OCI-M1 (cell line): Measurements from ENCODE around the gene CLASP1.
A peak's percentile ranks its signal among the peaks of the same experiment; 100 is the strongest.
"Not testable (repeated sequence)": the region's sequence is repeated elsewhere in the genome, so short reads cannot be mapped to it uniquely, and the experiment has no call there.

Experiments used
- DNase-seq: peaks from one replicate; lab custom pipeline; 2025; lab: John Stamatoyannopoulos, UW

Gene CLASP1

DNA sequence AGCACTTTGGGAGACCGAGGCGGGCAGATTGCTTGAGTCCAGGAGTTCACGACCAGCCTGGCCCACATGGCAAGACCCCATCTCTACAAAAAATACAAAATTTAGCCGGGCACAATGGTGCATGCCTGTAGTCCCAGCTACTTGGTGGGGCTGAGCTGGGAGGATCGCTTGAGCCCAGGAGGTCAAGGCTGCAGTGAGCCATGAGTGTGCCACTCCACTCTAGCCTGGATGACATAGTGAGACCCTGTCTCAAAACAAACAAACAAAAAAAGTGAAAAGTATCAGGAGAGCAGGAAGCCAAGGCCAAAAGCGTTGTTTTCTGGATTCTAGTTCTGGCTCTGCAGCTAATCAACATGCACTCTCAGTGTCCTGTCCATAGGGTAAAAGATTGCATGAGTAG is 10.7 kb upstream of the CLASP1 start:
- no peak for DNase-seq

DNA sequence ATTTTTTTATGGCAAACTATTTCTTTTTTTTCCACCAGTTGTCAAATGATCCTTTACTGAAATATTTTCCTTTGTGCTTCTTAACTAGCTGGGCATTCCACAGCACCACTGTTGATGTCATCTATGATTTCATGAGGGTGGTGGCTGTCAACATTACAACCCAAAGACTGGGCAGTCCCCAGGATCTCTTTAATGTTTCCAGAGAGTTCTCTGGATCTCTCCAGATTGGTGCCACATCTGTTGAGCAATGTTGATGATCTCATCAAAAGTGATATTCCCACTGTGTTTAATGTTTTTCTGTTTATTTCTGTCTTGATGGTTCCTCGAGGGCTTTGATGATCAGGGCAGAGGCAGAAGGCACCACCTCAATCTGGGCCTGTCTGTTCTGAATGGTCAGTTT is 9.1 kb upstream of the CLASP1 start:
- DNase-seq, result not testable (repeated sequence)

DNA sequence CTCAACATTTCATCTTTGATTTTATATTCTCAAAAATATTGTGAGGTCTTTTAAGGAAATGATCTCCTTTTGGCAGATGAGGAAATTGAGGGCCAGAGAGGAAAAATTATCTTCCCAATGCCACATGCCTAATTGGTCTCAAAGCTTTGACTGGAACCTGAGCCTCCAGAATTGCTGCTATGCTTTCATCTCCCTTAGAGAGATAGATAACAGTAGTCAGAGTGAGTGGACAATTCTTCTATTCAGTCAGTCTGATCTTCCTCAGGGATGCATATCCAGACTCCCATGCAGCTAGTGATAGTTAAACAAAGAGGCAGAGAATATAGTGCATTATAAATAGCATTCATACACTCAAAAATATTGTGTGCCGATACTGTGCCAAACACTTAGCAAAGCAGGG is 3.8 kb upstream of the CLASP1 start:
- DNase-seq, result no peak

DNA sequence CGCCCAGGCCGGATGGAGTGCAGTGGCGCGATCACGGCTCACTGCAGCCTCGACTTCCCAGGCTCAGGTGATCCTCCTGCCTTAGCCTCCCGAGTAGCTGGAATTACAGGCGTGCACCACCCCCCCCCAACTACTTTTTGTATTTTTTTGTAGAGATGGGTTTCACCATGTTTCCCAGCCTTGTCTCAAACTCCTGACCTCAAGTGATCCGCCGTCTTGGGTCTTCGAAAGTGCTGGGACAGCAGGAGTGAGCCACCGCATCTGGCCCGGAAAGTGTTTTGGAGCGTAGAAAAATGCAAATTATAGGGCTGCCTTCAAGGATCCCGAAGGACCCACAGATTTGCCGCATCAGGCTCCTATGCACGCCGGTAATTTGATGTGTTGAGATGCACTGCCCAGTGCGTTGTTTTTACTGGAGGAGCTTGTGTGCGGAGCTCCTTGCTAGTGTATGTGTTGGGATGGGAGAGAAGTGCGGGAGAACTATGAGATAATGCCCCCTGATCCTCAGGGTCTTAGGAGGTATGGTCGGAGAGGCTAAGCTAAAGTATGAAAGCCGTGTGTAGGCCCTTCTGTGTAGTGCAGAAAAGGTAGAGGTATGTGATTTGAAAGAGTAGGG is 1.2 kb upstream of the CLASP1 start:
- peak; percentile 47 for DNase-seq

DNA sequence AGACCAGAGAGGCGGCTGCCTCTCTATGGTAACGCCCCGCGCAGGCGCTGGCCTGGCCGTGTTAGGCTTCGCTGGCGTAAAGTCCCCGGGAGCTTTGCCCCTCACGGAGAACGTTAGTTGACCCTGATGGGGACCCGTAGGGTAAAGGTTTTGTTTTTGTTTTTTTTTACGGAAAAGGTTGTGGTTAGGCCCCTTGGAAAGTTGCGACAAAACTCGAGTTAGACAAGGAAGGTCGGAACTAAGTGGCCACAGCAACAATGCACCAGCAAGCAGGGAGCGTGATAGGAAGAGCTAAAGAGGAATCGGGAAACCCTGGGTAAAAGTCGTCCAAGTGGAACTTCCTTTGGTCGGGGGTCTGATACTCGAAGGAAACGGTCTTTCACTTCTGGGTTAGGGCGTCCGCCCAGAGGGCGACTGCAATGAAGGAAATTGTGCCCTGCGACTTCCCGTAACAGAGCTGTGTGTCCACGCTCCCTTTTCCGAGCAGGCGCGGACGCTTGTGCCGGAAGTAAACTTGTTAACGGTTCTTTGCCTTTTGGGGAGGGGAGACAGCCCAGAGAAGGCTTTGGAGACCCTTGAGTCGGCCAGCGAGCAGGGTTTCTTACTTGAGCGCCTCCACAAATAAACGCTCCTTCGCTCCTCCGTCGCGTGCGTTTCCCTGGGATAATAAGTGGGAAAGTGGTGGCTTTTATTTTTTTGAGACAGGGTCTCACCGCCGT is 493 bp upstream of the CLASP1 start:
- peak; percentile 98 for DNase-seq

DNA sequence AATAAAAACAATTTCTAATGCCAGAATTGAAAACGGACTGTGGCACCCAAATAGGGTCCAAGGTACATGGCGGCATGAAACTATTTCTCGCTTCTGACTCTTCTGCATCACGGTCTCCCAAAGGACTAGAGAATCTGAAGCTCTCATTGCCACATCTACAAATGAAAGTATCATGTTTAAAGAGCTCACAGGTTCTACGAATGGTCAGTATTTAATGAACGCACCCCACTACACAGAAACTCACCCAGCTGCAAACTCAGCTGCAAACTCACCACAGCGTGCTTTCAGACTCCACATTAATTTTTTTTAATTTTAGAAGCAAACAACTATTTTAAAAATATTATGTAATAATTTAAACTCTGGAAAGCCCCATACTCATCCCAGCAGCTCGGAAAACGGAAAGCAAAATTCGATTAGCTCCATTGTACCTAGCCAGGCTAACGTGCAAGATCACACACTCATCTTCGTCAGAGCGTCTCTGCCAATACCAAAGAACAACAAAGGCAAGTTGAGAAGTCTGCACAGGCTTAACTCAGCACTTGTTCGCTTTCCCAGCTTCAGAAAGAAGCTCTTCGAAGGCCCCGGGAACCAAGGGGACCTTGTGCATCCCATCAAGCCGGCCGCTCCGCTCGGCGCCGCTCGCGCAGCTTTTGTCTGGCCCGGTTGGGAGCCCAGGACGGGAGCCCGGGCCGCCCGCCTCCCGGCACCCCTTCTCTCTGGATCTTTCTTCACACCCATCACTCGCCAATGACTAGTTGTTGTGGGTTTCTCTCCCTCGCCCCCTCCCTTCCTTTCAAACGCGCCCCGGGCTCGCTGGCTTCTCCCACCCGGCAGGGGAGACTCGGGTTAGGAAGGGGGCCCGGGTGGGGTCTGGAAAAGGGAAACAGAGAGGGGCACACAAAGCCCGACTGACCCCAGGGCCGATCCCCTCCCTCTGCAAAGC is 785 bp downstream of the CLASP1 start:
- peak; percentile 77 for DNase-seq

DNA sequence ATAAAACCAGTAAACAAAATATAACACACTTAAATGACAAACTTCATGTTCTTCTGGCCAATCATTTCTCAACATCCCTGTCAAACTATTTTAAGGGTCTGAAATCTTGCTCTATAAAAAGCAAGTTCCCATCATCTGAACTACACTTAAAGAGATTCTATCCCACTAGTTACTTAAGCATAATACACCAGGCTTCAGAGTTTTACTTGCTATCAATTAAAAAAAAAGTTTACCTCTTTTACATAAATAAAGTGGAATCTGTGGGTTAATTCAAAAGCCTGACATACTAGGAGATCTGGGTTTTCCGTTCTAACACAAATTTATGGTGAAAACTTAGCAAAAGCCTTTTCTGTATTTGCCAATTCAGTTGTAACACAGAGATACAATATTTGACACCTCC is 1.9 kb downstream of the CLASP1 start:
- no peak for DNase-seq

DNA sequence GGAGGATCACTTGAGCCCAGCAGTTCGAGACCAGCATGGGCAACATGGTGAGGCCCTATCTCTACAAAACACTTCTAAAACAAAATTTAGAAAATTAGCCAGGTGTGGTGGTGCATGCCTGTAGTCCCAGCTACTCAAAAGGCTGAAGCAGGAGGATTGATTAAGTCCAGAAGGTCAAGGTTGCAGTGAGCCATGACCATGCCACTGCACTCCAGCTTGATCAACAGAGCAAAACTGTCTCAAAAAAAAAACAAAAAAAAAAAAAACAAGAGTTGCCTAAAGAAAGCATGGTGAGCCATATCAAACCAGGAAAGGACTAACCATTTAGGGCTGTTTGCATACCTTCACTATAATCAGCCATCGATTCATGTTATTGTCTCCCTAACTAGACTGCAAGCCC is 4.5 kb downstream of the CLASP1 start:
- no peak for DNase-seq

DNA sequence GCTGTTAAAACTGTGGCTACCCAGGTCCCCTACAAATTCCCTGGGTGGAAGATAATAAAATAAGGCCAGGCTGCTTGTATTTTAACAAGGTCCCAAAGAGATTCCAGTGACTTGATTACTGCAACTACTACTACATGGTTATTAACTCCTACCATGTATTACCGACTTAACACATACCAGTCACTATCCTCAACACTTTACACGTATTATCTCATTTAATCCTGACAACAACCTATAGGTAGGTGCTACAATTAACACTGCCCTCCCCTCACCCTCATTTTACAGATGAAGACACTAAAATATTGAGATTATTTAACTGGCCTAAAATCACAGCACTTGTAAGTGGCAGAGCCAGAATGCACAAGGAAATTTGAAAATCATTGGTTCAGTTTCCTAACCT is 5.4 kb downstream of the CLASP1 start:
- DNase-seq, result no peak

DNA sequence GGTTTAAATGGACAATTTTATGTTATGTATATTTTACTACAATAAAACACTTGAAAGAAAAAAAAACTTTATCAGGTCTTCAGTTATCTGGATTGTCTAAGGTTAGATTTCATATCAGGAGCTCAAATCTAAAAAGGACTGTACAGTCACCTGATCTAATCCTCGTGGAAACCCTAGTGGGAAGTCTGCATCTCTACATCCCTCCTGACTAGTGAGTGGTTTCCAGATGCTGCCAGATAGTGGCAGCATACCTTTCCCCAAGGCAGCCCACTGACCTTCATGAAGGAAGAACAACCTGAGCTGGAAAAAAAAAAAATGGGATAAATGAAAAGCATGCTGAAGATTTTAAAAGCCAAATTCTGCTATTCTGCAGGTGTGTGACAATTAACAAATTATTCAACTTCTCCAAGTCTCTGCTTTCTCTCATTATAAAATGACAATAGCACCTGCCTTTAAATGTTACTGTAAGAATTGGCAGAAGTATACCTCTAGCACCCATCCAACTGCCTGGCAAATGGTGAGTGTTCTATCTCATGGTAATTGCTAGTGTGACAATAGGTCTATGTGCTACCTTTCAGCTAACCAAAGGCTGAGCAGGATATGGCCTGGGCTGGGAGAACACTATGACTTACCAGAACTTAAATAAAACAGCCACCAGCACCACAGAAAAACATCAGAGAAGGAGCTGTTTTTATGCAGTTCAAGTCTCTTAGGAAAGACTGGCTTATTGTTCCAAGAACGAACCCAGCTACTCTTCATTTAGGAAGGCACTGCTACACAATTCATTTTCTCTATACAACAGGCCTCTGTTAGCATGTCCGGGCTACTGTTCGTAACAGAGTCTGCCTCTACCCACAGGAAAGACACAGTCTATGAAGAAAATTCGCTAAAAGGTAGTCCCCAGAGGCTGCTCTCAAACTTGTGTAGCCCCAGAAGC is 8.6 kb downstream of the CLASP1 start:
- no peak for DNase-seq

DNA sequence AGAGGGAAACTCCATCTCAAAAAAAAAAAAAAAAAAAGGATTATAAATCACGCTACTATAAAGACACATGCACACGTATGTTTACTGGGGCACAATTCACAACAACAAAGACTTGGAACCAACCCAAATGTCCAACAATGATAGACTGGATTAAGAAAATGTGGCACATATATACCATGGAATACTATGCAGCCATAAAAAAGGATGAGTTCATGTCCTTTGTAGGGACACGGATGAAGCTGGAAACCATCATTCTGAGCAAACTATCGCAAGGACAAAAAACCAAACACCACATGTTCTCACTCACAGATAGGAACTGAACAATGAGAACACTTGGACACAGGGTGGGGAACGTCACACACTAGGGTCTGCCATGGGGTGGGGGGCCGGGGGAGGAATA is 9.4 kb downstream of the CLASP1 start:
- not testable (repeated sequence) for DNase-seq

DNA sequence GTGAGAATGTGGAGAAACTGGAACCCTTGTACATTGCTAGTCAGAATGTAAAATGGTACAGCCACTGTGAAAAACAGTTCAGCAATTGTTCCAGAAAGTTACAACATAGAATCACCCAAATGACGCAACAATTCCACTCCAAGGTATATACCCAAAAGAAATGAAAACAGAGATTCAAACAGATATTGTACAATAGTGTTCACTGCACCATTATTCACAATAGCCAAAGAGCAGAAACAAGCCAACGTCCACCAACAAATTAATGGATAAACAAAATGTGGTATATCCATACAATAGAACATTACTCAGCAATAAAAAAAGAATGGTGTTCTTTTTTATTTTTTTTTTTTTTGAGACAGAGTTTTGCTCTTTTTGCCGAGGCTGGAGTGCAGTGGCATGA is 10.9 kb downstream of the CLASP1 start:
- no peak for DNase-seq

DNA sequence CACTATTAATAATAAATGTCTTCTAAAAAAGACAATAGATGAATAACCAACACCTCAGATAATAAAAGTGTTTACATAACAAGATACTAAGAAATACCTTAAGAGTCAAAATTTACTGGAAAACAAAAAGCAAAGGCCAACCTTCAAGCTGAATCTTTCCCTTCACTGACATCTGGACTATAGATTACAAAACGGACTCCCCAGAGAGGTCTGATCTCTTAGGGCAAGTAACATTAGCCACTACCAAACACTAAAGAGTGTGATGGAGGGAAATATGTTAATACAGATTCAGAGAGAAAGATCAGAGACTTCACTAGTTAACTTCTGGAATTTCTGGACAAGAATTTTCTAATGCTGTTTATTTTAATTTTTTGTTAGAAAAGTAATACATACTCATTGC is 13.9 kb downstream of the CLASP1 start:
- DNase-seq, result no peak

DNA sequence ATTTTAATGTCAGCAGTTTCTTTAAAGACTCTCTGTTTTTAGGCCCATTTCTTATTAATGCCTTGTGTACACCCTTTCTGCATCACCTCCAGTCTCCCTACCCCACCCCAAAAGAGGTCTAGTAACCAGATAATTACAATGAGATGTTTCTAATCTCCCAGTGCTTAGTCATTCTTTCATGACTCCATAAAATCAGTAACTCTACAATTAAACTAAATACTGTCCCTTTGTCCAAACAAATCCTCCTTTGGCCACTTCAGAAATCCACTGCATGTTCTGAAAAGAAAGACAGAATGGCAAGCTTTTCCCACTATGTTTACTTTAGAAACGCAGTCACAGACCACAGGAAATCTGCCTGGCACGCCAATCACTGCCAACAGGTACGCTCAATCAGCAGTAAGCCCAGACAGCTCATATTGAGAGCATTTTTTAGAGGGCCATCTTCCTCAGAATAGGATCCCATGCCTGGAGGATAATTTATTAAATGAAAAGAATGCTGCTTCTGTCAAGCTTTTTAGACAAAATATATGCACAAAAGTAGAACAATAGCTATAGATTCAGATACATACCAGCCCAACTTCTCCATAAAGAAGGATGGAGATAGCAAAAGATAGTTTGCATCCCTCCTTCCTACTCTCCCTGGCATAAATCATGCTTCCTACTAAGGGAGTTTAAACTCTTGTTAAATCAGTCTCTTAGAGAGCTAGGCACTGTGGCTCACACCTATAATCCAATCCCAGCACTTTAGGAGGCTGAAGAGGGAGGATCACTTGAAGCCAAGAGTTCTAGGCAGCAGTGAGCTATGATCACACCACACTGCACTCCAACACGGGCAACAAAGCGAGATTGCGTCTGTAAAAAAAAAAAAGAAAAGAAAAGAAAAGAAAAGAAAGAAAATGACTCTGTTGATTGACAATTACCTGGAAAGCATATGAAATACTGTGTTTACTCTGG is 14.6 kb downstream of the CLASP1 start:
- no peak for DNase-seq

DNA sequence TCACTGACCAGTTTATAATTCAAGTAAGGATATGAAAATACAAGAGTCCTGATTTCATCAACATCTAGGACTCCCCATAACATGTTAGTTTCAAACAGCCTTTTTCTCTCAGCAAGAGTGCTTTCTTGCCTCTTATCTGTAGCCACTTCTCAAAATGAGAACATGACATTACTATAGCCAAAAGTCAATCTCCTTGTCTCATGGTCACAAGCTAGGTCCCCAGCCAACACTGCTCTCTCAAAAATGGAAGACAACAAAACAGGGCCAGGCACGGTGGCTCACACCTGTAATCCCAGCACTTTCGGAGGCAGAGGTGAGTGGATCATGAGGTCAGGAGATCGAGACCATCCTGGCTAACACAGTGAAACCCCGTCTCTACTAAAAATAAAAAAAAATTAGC is 15.8 kb downstream of the CLASP1 start:
- DNase-seq, result no peak

DNA sequence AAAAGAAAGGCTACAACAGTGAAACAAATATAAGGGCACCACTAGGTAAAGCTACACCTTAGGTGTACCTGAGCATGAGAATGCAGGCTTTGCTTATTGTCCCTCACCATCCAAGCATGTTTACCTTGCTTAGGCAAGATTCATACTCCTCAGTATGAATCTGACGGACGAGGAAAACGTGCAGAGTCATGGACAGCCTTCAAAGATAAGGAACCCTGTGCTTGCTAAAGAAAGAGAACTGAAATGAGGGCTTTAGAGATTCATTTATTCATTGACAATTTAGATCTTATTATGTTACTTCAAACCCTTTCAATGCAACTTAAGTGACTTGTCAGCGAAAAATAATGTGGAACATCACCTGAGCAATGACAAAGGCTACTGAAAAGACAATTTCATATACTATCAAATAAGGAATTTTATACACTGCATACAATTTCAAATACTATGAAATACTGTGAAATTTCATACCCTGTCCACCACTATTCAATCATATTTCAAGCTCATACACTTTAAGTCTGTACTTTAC is 21.7 kb downstream of the CLASP1 start:
- peak; percentile 75 for DNase-seq

DNA sequence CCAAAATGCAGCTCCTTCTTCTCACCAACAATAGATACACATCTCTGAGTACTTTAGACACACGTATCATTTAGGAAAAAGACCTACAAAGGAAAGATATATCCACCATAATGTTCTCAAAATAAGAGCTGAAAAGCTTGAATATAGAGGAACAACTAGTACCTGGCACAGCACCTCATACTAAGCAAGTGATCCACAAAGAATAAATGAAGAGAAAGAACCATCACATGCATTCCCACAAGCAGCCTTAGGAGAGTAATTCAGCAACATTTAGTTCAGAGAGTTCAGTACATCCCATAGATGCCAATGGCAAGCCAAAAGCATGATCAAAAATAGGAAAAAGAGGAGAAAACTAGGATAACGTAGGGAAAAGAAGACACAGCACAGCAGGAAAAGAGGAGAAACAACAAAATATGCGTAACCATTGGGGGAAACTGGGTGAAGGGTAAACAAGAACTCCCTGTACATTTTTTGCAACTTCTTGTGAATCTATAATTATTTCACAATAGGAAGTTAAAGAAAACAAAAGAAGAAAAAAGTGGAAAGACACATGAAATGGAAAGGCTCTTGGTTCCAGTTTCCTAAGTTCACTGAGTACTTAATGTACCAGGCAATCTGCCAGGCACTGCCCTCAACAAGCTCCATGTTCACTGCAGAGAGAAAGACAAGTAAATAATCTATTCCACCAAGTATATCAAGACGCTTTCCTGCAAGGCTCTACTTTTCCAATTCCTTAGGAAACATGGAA is 22.3 kb downstream of the CLASP1 start:
- no peak for DNase-seq

DNA sequence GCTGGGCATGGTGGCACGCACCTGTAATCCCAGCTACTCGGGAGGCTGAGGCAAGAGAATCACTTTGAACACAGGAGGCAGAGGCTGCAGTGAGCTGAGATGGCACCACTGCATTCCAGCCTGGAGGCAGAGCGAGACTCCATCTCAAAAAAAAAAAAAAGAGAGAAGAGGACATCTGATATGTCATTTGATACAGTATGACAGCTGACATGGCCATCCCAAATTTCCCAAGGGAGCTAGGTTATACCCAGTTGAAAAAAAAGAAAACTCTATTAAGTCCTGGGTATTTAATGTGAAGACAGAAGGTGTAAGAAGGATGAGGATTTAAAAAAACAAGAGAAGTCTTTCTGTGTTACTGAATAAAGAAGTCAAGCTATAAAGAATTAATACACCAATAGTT is 23.3 kb downstream of the CLASP1 start:
- DNase-seq, result no peak

DNA sequence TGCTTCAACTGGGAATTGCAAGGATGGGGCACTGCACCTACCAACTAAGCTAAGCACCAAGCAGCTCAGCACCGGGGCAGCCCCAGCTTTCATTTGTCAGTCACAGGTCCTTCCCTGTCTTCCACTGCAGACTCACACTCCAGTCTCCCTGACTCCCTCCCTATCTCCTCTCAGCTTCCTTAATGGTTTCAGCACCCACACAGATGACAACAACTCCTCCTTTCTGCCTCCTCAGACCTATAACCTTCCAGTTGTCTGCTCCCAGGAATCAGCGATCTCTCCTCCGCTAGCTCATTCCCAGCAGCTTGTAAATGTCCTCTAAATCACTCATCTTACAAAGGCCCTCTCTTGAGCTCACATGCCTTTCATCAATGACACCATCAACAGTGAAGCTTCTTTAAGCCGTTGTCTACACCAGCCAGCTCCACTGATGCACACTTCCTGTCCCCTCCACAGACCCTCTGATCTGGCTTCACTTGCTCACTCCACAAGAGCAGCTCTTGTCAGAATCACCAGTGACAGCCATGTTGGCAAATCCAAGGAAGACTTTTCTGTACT is 32.1 kb downstream of the CLASP1 start:
- no peak for DNase-seq
